Activated CD8-positive, alpha-beta memory T cell treated with anti-CD3 and anti-CD28 coated beads, Interleukin-2, amount 50 U/mL, for 24 hours (primary cell): ENCODE results near the gene NHEJ1.

Source experiments
- DNase-seq: peaks from one replicate; pipeline ENCODE4 v3.0.0-alpha.2; 2020; ENCODE audit errors: extremely low read depth

The NHEJ1 gene

DNA sequence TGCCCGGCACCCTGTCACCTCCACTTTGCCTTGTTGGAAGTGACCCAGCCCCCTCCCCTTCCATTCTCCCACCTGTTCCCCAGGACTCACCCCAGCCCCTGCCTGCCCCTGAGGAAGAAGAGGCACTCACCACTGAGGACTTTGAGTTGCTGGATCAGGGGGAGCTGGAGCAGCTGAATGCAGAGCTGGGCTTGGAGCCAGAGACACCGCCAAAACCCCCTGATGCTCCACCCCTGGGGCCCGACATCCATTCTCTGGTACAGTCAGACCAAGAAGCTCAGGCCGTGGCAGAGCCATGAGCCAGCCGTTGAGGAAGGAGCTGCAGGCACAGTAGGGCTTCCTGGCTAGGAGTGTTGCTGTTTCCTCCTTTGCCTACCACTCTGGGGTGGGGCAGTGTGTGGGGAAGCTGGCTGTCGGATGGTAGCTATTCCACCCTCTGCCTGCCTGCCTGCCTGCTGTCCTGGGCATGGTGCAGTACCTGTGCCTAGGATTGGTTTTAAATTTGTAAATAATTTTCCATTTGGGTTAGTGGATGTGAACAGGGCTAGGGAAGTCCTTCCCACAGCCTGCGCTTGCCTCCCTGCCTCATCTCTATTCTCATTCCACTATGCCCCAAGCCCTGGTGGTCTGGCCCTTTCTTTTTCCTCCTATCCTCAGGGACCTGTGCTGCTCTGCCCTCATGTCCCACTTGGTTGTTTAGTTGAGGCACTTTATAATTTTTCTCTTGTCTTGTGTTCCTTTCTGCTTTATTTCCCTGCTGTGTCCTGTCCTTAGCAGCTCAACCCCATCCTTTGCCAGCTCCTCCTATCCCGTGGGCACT, 21.9 kb upstream of the NHEJ1 start:
- DNase-seq: no peak

- no peak for DNase-seq
These were observed 20.9 kb upstream of the NHEJ1 start for GRCh38 chr2:219181531-219181930.

- DNase-seq: no peak
These were observed 20.3 kb upstream of the NHEJ1 start for GRCh38 chr2:219180961-219181360.

DNA sequence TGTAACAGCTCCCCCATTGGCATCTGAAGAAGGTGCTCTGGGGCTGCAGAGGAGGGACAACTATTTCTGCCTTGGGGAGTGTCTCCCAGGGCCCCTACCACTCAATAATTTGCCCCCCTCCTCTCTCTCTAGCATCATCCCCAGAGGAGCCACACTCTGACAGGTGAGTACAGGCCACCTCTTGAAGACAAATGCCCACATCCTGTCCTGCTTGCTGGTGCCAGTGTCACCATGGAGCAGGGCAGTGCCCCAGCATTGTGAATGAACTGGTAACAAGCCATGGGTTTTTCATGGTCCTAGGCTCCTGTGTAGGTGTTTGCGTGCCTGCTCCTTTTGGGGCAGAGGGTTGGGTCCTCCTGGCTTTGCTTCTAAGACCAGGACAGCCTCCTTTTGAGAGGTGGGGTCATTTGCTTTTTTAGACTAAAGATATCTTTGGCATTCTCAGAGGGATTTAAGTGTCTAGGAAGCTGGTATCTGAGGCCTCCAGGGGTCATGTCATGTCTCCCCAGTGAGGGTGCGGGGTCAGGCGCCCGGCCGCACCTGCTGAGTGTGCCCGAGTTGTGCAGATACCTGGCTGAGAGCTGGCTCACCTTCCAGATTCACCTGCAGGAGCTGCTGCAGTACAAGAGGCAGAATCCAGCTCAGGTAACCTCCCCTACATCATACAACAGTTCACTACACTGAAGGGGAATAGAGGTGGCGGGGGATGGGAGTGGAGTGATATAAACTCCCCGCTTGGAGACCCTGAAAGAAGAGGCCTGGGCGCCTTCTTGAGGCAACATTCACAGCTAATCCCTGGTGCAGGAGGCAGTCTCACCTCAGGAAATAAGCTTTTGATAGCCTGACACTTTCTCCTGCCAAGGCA, 19.2 kb upstream of the NHEJ1 start:
- DNase-seq: no peak

DNA sequence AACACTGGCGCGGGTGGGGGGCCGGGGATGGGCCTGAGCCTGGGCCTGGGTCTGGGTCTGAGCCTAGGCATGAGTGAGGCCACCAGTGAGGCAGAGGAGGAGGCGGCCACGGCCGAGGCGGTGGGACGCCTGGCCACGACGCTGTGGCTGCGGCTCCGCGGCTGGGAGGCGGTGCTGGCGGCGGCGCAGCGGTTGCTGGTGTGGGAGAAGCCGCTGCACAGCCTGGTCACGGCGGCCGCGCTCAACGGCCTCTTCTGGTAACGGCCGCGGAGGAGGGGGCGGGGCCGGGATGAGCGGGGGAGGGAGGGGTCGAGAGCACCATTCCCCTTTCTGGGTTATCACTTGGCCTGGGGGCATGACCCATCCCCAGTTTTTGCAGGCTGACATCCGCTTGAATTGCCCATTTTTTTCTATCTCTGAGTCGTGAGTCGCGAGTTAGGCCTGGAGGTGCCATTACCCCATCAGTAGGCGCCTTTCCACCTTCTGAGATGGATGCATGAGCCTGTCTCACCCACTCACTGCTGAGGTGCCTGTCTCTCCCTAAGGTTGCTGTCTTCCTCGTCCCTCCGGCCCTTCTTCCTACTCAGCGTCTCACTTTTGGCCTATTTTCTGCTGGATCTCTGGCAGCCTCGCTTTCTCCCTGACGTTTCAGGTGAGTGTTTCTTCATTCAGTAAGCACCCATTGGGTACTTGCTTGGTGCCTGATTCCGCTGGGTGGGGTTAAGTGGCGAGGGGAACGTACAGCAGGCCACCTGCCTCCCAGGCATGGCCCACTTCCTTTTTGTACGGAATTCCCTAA, 18.0 kb upstream of the NHEJ1 start:
- no peak for DNase-seq

DNA sequence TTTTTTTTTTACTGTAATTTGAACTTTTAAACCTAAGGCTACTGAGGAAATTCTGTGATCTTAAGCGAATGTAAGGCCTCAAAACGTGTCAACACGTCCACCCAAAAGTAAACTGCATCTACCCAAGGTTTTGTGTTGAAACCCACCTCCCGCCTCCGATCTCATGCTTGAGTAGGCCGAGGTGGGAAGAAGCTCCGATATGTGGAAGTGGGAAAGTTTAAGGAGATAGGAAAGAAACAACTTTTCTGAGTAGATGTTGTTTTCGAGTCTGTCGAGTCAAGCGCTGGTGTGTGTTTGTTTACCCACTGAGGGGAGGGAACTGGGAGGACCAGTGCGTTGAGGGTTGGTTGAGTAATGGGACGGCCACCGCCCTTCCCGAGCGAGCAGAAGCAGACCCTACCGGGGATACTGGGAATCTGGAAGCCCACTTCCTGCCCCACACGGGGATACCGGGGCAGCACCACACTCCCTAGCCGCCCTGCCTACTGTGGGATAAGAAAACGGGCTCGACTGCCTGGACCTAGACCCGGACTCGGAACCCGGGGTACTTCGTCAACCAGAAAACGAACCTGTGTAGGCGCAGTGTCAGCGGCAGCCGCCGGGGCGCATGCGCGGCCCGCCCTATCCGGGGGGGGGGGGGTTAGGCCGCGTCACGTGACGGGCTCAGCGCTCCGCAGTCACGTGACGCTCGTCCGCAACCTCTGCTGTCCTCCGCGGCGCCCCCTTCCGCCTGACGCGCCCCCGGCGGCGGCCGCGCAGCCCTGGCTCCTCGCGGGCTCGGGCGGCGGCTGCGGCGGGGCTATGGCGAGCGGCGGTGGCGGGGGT, 17.1 kb upstream of the NHEJ1 start, which contains the start of gene RETREG2:
TSS of gene RETREG2 (plus strand) at position 724 of the 825 bp plus-strand sequence. CDS start at position 802, 78 bp downstream.
- peak; percentile 44 for DNase-seq

DNA sequence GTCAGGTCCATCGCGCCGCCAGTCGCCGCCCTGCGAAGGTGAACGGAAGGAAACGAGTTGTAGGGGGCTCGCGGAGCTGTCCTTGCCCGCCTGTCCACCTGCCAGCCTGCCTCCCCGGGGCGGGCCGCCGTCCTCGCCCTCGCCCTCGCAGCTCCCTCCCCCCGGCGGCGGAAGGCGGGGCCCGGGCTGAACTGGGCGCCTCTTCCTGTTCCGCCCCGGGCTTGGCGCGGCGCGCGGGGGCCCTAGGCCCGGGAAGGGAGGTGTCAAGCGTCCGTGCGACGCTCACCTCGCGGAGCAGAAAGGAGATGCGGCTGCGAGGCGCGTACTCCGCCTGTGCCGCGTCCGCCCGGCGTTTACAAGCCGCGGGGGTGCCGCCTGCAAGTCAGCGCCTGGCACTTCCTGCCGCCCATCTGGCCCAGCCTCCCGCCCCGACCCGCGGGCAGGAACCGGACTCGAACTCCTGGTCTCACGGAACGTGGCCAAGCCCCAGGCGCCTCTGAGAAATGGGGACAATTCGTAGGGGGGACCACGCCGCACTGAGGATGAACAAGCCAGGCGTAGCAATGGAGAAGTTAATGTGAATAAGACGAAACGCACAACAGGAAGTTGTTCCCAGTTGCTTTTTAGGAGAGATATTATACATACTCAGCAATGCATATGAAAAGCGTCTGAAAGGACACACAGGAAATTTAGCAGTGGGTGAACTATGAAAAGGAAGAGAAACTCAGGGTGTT, 16.4 kb upstream of the NHEJ1 start, which contains the start of gene CNPPD1:
TSS of gene CNPPD1 (minus strand) at position 108 of the 734 bp plus-strand sequence. CDS start at position 11, 97 bp downstream.
- DNase-seq: peak; percentile 49

GRCh38 chr2:219175928-219176817, 15.6 kb upstream of the NHEJ1 start:
- DNase-seq: no peak

DNA sequence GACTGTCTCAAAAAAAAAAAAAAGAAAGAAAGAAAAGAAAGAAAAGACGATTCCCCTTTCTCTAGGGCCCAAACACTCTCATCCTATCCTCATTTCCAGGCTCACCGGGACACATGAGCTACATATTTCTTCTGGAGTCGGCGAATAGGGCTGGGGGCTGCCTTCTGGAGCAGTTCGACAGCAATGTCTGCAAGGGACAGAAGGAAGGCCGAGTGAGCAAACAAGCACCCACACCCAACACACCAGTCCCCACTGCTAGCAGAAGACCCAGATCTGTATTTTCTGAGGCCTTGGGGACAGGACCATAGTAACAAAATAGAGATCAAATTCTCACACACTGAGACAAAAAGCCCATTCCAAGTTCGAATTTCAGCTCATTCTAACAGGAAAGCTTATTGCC, 14.9 kb upstream of the NHEJ1 start:
- no peak for DNase-seq

DNA sequence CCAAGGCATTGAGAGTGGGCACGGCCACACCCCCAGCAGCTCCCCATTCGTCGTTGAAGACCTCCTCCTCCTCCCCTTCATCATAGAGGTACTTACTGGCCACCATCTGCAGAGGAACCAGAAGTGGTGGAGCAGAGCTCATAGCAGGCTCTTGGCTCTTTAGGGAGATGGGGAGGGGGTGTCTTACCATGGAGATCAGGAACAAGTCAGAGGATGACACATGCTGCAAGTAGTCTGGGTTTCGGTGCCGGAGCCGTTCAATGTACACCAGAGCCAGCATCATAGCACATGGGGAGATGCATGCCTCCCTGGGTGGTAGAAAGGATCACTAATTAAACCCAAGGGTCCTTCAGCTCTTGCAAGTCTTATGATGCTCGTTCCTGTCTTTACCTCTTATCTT, 14.2 kb upstream of the NHEJ1 start:
- DNase-seq: no peak

GRCh38 chr2:219174146-219174545, 13.5 kb upstream of the NHEJ1 start:
- DNase-seq: no peak

DNA sequence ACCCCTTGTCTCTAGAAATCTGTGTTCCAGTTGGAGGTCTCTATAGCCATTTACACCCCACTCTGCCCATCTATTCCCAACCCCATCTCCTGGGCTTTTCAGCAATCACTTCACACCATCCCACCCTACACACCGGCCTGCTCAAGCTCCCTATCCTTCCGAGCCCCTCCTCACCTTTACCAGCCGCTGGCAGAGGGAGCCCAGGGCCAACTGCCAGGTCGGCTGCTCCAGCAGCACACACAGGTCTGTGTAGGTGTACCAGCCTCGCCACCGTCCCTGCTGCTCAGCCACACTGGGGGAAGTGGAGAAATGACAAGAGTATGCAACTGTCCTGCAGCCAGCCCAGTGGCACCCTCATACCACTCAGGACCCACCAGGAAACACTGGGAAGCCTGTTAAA, 12.6 kb upstream of the NHEJ1 start:
- no peak for DNase-seq

GRCh38 chr2:219172231-219173154, 11.9 kb upstream of the NHEJ1 start:
- no peak for DNase-seq

- DNase-seq: no peak
These were observed 10.6 kb upstream of the NHEJ1 start for GRCh38 chr2:219171231-219171651.

GRCh38 chr2:219169930-219170654, 9.5 kb upstream of the NHEJ1 start, which contains the start of gene SLC23A3:
SLC23A3 (minus strand) TSS chr2:219170029; CDS start chr2:219169984, 45 bp downstream.
- no peak for DNase-seq

- no peak for DNase-seq
These were observed 8.3 kb upstream of the NHEJ1 start for GRCh38 chr2:219168932-219169331.

DNA sequence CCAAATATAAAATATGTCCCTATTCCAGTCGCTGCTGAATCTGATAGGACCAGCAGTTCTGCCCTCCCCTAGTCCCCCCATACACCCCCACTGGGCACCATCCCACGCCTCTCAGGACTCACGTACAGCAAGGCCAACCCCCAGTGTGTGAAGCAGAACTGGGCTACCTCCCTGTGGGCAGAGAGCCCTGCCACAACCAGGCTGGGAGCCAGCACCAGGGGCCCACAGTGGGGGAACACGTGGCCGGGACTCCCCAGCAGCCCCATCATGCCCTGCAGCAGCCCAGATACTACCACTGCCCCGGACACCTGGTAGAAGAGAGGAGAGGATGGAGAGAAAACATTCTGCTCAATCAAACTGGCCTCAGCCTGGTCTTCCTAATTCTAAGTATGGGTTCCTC, 7.9 kb upstream of the NHEJ1 start:
- no peak for DNase-seq
